Measurements from ENCODE around the gene CFAP73.

Gene CFAP73

DNA sequence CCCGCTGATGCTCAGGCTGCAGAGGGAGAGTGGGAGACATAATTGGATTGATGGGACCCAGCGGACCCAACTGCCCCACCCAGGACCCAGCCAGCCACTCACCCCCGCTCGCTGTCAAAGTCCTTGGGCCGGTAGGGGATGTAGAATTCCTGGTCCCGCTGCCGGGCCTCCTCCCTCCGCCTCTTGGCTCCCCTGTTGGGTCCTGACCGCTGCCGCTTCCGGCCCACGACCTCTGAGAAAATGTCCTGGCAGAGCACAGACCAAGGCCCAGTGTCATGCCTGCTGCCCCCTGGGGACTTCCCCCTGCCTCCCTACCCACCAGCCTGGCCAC, 13.5 kb downstream of the CFAP73 start:
- no peak for DNase-seq (ENCODE audit: low spot score)

DNA sequence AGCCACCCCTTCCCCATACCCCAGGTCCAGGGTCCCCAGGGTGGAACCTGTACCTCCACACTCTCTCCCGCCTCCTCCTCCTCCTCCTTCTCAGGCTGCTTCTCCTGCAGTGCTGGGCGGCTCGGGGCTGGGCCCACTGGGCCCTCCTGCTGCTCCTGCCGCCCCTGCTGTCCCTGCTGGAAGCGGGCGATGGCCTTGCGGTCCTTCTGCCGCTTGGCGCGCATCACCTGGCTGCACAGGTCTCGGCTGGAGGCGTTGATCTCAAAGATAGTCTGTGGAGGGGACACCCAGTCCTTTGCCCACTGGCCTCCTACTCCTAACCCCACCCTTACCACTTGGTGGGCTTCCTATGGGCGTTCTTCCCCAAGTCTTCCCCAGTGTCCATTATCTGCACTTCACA, 14.5 kb downstream of the CFAP73 start:
- FAIRE-seq (no peak), DNase-seq (ENCODE audit: low spot score) (no peak)

More for the DNA sequence above, 13.5 kb downstream of the CFAP73 start:
- FAIRE-seq: no peak

DNA sequence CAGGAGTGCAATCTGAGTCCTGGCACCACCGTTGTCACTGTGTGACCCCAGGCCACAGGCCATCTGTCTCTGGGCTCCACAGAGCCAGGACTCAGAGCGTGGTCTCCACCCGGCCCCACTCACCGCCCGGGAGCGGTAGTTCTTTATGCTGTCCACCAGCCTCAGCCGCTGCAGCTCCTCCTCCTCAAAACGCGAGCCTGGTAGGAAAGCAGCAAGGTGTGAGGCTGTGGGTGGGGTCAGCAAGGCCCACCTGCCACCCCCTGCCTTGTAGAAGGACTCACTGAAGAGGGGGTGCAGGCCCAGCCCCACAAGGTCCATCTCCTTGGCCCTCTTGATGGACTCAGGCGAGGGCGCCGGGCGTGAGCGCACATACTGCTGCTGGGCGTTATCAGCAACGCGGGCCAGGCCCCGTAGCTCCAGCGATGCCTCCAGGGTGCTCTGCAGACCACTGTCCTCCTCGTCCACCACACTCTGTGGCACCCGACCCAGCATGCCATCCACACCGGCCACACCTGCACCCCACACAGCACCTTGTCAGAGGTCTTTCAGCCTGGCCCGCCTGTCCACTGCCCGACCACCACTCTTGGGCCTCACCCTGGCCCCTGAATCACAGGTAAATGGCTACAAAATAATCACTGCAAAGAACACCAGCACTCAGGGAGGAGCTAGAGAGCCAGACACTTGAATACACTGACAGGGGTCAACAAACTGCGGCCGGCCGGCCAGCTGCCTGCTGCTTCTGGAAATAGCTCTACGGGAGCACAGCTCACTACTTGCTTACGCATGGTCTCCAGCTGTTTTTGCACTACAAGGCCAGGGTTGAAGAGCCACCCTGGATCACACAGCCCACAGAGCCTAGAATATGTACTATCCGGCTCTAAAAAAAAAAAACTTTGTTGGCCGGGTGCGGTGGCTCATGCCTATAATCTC, 16.3 kb downstream of the CFAP73 start:
- FAIRE-seq (no peak), DNase-seq (ENCODE audit: low spot score) (no peak)

DNA sequence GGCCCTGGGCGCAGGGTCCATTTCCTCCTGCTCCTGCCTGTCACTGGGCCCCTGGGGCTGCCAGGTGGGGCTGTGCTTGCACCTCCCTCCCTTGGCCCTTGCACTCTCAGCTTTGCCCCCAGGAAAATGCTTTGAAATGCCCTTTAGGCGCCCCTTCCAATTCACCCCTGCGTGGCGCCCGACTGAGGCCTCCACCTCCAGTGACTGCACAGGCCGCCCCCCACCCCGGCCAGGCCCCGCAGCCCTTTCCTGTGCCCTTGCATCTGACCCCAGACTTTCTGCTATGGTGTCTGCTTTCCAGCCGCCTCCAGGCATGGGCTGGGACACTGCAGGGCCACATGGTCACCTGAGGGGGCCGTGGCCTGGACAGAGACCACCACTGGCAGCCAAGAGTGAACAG, 18.3 kb downstream of the CFAP73 start:
- no peak for FAIRE-seq
- no peak for DNase-seq (ENCODE audit: low spot score)

DNA sequence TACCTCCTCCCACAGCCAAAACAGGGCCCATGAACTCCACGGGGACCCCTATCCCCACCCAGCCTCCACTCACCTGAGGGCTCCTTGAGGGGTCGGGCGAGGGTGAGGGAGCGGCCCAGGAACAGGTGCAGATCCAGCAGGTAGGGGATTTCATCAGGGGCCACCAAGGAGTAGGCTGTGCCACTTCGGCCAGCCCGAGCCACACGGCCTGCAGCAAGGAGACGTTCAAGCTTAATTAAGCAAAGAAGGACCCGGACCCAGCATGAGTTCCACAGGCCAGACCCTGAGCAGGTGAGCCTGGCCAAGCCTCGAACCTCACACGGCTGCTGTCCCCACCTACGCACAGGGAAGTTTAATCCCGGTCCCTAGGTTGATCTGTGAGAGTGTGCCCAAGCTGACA, 20.2 kb downstream of the CFAP73 start:
- FAIRE-seq (no peak), DNase-seq (ENCODE audit: low spot score) (no peak)

DNA sequence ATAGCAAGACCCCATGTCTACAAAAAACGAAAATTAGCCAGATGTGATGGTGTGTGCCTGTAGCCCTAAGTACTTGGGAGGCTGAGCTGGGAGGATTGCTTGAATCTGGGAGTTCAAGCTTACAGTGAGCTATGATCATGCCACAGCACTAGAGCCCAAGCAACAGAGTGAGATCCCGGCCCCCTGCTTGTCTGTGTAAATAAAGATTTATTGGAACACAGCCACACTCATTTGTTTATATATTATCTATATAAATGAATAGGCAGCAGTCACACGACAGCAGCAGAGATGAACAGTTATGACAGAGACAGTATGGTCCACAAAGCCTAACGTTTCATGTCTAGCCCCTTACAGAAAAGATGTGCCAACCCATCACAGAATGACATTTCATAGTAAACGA, 20.9 kb downstream of the CFAP73 start:
- DNase-seq (ENCODE audit: low spot score) (no peak), FAIRE-seq (no peak)

DNA sequence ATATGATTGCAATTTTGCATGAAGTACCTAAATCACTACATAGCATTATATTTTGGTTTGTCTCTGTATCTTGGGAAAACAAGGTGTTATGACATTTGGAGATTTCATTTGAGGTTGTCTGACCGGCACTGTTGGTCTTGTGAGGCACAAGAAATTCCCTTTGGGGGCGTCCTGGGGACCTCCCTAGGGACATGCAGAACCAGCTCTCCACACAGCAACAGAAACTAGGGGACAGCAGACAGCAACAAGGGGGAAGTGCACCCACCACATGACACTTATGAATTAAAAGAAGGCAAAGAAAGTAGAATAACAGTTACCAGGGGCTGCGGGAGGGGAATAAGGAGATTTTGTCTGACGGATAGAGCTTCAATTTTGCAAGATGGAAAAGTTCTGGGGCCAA, 21.4 kb downstream of the CFAP73 start:
- FAIRE-seq (no peak), DNase-seq (ENCODE audit: low spot score) (no peak)

DNA sequence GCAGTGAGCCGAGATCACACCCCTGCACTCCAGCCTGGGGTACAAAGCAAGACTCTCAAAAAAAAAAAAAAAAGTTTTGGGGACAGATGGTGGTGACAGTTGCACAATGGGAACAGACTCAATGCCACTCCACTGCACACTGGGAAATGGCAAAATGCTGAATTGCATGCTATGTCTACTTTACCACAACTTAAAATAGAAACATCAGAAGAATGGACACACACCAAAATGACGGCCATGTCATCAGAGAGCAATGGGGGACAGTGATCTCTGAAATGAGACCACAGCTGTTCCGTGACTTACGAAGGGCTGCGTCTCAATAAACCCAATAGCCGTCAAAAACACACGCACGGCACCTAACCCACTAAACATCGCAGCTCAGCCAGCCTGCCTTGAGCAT, 22.0 kb downstream of the CFAP73 start:
- FAIRE-seq (no peak), DNase-seq (ENCODE audit: low spot score) (no peak)

DNA sequence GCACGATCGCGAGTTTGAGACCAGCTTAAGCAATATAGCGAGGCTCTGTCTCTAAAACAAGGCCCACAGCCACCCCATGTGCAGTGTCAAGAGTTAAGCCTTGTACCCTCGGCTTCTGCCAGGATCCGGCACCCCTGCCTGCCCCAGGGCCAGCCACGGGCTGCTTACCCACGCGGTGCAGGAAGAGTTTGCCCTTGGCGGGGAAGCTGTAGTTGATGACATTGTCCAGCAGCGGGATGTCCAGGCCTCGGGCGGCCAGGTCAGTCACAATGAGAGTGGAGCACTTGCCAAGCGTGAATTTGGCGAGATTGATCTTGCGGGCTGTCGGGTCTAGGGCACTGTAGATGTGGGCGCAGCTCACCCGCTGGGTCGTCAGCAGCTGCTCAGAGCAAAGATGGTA, 22.7 kb downstream of the CFAP73 start:
- FAIRE-seq (no peak), DNase-seq (ENCODE audit: low spot score) (no peak)

DNA sequence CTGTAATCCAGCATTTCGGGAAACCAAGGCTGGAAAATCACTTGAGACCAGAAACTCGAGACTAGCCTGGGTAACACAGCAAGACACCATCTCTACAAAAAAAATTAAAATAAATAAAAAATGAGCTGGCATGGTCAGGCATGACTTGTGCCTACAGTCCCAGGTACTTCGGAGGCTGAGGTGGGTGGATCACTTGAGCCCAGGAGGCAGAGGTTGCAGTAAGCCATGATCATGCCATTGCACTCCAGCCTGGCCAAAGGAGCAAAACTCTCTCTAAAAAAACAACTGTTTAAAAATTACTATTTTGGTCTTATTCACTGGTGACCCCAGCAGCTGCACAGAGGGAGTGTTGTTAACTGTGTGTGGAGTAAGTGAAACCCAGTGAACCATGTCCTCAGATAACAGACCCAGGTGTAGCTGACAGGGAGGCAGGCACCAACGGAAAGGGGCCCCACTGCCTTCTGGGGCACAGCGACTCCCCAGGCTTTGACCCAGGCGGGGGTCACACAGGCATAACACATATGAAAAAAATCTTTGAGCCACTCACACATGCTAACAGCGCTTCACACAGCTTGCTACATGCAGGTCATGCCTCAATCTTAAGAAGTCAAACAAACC, 23.7 kb downstream of the CFAP73 start:
- DNase-seq (ENCODE audit: low spot score) (no peak), FAIRE-seq (no peak)

DNA sequence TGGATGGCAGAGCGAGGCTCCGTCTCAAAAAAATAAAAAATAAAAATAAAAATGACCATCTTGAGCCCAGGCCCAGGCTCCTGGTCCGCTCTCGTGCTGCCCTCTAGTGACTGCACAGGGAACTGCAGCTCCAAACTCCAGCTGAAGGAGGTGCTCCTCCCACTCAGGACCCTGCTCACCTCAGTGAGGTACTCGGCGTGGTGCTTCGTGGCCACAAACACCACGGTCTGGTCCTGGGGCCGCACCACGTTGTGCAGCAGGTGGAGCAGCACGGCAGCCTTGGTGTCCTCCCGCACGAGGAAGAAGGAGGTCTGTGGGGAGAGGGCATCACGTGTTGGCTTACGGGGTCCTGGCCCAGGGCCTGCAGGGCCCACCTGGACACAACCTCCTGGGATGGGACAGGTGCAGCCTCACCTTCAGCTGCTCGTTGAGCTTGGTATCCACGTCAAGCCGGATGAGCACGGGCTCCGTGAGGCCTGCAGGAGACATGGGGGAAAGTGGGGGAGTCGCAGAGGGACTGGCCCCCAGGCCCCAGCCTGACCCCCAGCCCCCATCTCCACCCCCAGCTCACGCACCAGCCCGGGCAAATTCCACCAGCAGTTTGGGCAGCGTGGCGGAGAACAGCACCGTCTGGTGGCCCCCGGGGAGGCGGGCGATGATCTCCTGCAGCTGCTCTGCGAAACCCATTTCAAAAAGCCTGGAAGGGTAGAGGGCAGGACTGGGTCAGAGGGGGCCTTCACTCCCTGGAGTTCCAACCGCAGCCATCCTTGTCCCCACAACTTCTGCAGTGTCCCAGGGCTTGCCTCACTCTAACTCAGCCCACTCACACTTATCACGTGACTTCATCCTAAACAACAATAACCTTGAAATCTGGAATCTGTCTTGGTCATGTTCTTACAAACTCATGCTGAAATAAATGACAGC, 25.2 kb downstream of the CFAP73 start:
- FAIRE-seq (no peak), DNase-seq (ENCODE audit: low spot score) (peak; percentile 27)

DNA sequence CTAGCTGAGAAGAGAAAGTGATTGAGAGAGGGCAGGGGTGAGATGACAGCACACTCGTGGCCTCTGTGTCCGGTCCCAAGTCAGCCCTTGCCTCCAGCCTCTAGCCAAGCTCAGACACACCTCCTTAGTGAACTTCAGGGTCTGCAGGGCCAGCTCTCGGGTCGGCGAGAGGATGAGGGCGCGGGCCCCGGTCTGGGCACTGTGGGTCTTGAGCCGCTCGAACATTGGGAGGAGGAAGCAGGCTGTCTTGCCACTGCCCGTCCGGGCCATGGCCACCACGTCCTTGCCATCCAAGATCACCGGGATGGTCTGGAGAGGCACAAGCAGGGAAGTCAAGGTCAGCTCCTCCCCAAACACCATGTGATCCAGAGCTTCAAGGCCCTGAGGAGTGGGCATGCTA, 29.5 kb downstream of the CFAP73 start:
- FAIRE-seq (no peak), DNase-seq (ENCODE audit: low spot score) (no peak)

DNA sequence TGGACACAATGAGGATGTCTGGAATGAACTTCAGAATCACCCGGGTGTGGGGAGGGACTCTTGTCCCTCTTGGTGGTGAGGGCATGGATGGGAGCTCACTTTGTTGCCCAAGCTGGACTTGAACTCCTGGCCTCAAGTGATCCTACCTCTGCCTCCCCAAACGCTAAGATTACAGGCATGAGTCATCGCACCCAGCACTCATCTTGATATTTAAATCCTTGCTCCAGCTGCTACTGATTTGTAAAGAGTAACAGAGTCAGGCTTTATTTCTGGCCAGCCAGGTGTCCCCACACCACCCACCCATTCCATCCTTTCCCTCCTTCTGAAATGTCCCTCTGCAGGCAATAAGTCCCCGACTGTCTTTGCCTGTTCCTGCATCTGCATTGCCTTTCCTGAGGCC, 30.8 kb downstream of the CFAP73 start:
- no peak for DNase-seq (ENCODE audit: low spot score)
- no peak for FAIRE-seq

DNA sequence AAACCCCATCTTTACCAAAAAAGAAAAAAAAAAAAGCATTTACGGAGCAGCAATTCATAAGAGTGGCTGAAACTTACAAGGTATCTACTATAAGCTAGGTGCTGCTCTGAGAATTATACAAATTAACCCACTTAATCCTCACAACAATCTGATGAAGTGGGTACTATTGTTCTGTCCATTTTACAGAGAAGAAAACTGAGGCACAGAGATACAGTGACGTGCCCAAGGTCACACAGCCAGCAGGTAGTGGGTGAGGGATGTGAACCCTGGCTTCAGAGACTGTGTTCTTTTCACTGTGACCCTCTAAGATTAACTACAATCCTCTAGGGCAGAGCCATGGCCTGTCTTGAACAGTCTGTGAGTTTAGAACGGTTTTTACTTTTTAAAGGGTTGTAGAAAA, 32.5 kb downstream of the CFAP73 start:
- FAIRE-seq: no peak

DNA sequence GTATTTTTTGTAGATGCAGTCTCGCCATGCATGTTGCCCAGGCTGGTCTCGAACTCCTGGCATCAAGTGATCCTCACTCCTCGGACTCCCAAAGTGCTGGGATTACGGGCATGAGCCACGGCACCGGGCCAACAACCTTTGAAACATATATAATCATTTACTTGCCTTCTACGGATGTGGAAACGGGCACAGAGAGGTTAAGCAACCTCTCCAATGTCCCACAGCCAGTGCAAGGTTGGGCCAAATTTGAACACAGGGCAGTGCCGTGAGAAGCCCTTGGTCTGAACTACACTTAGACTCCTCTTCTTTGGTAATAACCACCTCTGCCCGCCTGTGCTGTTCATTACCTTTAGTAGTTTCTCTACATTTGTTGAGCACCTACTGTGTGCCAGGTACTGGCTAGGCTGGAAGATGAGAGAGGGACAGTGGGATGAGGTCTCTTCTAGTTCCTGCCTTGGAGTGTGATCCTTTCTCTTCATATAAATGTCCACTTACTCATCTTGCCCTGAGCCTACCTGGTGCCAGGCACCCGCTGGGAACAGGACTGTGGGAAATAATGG, 33.6 kb downstream of the CFAP73 start:
- FAIRE-seq (no peak), DNase-seq (ENCODE audit: low spot score) (no peak)

More for the DNA sequence above, 32.5 kb downstream of the CFAP73 start:
- DNase-seq (ENCODE audit: low spot score): no peak

DNA sequence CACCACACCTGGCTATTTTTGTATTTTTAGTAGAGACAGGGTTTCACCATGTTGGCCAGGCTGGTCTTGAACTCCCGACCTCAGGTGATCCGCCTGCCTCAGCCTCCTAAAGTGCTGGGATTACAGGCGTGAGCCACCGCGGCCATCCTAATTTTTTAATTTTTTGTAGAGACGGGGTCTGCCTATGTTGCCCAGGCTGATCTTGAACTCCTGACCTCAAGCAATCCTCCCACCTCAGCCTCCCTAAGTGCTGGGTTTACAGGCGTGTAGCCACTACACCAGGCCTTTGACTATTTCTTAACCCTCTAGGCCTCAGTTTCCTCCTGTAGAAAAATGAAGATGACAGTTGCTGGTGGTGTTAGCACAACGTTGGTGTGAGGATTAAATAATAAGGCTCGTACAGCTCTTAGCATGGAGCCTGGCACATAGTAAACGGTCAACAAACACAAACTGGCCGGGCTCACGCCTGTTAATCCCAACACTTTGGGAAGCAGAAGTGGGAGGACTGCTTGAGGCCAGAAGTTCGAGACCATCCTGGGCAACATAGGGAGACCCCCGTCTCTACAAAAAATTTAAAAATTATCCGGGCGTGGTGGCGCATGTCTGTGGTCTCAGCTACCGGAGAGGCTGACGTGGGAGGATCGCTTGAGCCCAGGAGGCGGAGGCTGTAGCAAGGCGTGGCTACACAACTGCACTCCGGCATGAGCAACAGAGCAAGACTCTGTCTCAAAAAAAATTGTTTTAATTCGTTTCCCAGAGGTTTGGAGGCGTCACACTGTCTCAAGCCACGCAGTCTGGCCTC, 34.8 kb downstream of the CFAP73 start:
- no peak for FAIRE-seq

DNA sequence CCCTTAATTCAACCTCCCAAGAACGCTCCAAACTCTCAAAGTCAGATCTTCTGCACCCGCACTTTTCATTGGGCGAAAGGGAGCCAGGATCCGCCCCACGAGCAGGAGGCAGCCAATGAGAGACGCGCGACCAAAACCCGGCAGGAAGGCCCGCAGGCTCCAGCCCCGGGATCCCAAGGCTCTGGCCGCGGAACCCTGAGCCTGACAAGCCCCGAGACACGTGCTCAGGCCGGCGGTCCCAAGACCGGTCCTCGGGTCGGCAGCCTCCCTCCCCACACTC, 35.3 kb downstream of the CFAP73 start:
- FAIRE-seq (no peak), DNase-seq (ENCODE audit: low spot score) (peak; percentile 76)

More for the DNA sequence above, 34.8 kb downstream of the CFAP73 start:
- DNase-seq (ENCODE audit: low spot score): no peak

DNA sequence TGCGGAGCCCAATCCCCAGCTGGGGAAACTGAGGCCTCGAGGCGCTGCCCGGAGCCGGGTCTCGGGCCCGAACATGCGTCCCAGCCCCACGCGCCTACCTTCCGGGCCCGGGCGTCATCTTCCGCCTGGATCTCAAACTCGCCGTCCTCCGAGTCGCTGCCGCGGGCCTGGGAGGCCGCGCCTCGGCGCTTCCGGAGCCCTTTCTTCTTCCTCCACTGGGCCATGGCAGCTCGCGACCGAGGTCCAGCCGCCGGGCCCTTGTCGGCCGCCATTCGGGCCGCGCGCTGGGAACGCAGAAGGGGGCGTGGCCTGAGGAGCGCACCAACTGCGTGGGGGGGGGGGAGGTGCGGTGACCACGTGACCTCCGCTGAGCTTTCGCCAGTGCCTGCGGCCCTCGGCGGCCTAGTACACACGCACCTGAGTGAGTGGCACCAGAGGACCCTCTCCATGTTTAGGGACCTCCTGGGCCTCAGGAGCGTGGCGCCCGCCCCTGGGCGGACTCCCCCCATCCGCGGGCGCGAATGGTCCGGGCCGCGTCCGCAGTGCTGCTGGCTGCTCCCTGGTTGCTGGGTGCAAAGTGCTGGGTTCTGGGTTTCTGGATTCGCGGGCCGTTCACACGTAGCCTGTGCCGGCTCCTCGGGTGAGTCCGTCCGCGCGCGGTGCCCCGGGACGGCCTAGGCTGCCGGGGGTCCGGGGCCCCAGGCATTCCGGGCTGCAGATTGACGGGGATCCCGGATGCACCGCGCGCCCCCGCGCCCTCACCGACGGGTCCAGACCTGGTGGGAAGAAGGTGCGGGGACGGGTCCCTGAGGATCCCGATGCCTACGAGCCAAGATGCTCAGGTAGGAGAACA, 35.9 kb downstream of the CFAP73 start, which contains the start of the genes DDX54 and RITA1:
TSS of gene DDX54 (minus strand) at position 299 of the 853 bp plus-strand sequence. CDS start at position 272, 27 bp downstream.
TSS of gene RITA1 (plus strand) at position 542 of the 853 bp plus-strand sequence. CDS start 1,026 bp downstream, outside the sequence.
- peak; percentile 55 for DNase-seq (ENCODE audit: low spot score)
- no peak for FAIRE-seq

DNA sequence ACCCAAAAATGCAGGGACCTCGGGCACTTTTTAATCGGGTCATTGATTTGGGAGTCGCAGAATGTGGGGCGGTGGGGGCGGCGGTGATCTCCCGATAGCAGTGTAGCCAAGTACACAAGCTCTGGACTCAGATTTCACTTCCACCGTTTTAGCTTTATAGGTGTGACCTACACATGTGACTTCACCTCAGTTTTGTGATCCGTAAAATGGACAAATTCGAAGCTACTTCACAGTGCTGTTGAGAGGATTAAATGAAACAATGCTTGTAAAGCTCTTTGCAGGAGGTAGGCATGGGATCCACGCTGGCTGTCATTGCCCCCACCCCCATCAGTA, 36.5 kb downstream of the CFAP73 start:
- DNase-seq (ENCODE audit: low spot score) (no peak), FAIRE-seq (no peak)

Measured in RCC 7860 (cell line).